ENCODE data around the gene VWC2L. TPM values are rescaled to one million over a fixed set of nuclear protein-coding genes. Genes with fewer than 3 reads are reported as not detected.

The VWC2L gene
- total and polyA plus RNA-seq, 2 of the 8 experiments (the other 6 are each of a cell fraction or from before 2014, with no cell fraction given), result not detected

GRCh38 chr2:214537929-214538328 lies 127.1 kb downstream of the VWC2L start (continued):
- TF ChIP-seq CHD7 (IDR thresholded peaks at IDR 0.05; ENCODE audit: insufficient replicate concordance, low read length) (no peak), SAP30 (IDR thresholded peaks at IDR 0.05; ENCODE audit: insufficient read depth, insufficient replicate concordance, low read length) (no peak), KDM1A (IDR thresholded peaks at IDR 0.05; ENCODE audit: borderline replicate concordance, low read length) (no peak), YY1 (IDR thresholded peaks at IDR 0.05; ENCODE audit: low read depth, low read length) (no peak), CHD2 (IDR thresholded peaks at IDR 0.05; ENCODE audit: low read length) (no peak), RNF2 (IDR thresholded peaks at IDR 0.05; ENCODE audit: borderline replicate concordance, low read depth, low read length, missing control alignments, poor library complexity, severe bottlenecking) (no peak), GTF2F1 (IDR thresholded peaks at IDR 0.05; ENCODE audit: borderline replicate concordance, low read depth, low read length) (no peak), CBX5 (IDR thresholded peaks at IDR 0.05; ENCODE audit: low read depth, low read length) (no peak), TBP (IDR thresholded peaks at IDR 0.05; ENCODE audit: low read depth, low read length) (no peak), TEAD4 (IDR thresholded peaks at IDR 0.05; ENCODE audit: low read depth, low read length) (no peak), EZH2 (IDR thresholded peaks at IDR 0.05; ENCODE audit: low read depth, low read length, severe bottlenecking) (no peak), BCL11A (IDR thresholded peaks at IDR 0.05; ENCODE audit: low read depth in 2 of 2, low read length in 2 of 2) (no peak)

Data from H1 (cell line).